ENCODE data around the gene TMEM271. TPM values are rescaled to one million over a fixed set of nuclear protein-coding genes. Genes with fewer than 3 reads are reported as not detected.

The TMEM271 gene
- total RNA-seq, 6 experiments from 2014 or later: not detected

DNA sequence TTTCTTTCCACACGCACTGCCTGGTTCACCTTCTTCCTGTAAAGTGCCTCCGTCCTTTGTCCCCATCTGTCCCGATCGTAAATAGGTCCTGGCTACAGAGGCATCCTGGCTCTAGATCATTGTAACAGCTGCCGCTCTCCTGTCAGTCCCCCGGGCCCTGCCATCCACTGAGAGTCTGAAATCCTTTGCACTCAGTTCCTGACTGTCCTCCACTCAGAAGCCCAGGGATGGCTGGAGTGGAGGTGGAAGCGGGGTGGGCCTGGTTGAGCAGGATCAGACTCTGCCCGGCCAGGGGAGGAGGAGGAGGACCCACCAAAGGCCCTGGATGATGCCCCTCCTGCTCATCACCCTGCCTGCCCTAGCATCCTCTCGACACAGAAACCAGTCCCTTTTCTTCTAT, 47.3 kb downstream of the TMEM271 start:
- DNase-seq: no peak
- H3K36me3 Mint-ChIP-seq (ENCODE audit: low read depth): peaks cover 64% of the 10 kb centered on the region
- peaks cover 7% of the 10 kb centered on the region for H3K9me3 Mint-ChIP-seq
- H3K4me1 Mint-ChIP-seq (ENCODE audit: low read depth): no peaks in the 10 kb centered on the region
- no peak overlapping the region for H3K4me3 Mint-ChIP-seq
- no peaks in the 10 kb centered on the region; the same call in 1 of the 2 replicates for H3K27me3 Mint-ChIP-seq (ENCODE audit: insufficient read depth)
- H3K27ac Mint-ChIP-seq: no peak overlapping the region
- TF ChIP-seq, protein P1, sequence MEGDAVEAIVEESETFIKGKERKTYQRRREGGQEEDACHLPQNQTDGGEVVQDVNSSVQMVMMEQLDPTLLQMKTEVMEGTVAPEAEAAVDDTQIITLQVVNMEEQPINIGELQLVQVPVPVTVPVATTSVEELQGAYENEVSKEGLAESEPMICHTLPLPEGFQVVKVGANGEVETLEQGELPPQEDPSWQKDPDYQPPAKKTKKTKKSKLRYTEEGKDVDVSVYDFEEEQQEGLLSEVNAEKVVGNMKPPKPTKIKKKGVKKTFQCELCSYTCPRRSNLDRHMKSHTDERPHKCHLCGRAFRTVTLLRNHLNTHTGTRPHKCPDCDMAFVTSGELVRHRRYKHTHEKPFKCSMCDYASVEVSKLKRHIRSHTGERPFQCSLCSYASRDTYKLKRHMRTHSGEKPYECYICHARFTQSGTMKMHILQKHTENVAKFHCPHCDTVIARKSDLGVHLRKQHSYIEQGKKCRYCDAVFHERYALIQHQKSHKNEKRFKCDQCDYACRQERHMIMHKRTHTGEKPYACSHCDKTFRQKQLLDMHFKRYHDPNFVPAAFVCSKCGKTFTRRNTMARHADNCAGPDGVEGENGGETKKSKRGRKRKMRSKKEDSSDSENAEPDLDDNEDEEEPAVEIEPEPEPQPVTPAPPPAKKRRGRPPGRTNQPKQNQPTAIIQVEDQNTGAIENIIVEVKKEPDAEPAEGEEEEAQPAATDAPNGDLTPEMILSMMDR (IDR thresholded peaks at IDR 0.05): no peak

DNA sequence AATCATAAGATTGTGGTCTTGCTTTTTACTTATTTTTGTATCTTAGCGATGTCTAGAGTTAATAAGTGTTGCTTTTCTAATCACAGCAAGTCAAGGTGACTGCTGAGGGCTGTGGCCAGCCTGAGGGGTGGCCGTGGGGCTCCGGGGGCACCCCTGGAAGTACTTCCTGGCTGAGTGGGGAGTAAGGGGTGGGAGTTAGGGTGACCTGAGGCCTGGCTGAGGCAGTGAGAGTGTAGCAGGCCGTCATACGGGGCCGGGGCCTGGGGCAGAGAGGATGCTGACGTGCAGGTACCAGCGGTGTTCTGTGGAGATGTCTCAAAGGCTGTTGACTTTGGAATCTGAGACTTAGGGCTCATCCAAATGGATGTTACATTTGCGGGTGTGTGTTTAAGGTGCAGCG, 47.8 kb downstream of the TMEM271 start:
- peaks cover 68% of the 10 kb centered on the region for H3K36me3 Mint-ChIP-seq (ENCODE audit: low read depth)
- TF ChIP-seq, protein P1 (IDR thresholded peaks at IDR 0.05): no peak

DNA sequence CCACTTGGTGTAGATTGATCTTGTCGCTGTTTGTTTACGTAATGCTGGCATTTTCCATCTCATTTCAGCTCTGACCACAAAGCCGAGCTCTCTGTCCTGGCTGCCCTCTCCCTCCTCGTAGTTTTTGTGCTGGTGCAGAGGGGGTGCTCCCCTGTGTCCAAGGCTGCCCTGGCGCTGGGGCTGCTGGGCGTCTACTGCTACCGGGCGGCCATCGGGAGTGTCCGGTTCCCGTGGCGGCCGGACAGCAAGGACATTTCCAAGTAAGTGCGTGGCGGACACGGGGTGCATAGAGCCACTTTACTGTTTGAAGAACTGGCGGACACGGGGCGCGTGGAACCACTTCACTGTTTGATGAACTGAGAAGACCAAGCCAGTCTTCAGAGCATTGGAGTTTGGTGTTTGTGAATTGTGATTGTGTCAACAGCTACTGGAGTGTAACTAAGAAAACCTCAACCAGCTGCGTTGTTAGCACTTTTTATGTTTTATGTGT, 49.1 kb downstream of the TMEM271 start:
- TF ChIP-seq, protein P1 (IDR thresholded peaks at IDR 0.05): no peak
- Mint-ChIP-seq H3K4me3 (no peak overlapping the region), H3K27ac (no peak overlapping the region), H3K4me1 (ENCODE audit: low read depth) (no peaks in the 10 kb centered on the region), H3K9me3 (no peaks in the 10 kb centered on the region), H3K36me3 (ENCODE audit: low read depth) (peaks cover 67% of the 10 kb centered on the region), H3K27me3 (ENCODE audit: insufficient read depth) (no peaks in the 10 kb centered on the region)
- no peak for DNase-seq

More for the DNA sequence above, 47.8 kb downstream of the TMEM271 start:
- H3K27me3 Mint-ChIP-seq (ENCODE audit: insufficient read depth): no peaks in the 10 kb centered on the region; the same call in 1 of the 2 replicates
- no peak overlapping the region for H3K4me3 Mint-ChIP-seq
- H3K9me3 Mint-ChIP-seq: peaks cover 7% of the 10 kb centered on the region
- DNase-seq: no peak
- H3K27ac Mint-ChIP-seq: no peak overlapping the region
- H3K4me1 Mint-ChIP-seq (ENCODE audit: low read depth): no peaks in the 10 kb centered on the region

DNA sequence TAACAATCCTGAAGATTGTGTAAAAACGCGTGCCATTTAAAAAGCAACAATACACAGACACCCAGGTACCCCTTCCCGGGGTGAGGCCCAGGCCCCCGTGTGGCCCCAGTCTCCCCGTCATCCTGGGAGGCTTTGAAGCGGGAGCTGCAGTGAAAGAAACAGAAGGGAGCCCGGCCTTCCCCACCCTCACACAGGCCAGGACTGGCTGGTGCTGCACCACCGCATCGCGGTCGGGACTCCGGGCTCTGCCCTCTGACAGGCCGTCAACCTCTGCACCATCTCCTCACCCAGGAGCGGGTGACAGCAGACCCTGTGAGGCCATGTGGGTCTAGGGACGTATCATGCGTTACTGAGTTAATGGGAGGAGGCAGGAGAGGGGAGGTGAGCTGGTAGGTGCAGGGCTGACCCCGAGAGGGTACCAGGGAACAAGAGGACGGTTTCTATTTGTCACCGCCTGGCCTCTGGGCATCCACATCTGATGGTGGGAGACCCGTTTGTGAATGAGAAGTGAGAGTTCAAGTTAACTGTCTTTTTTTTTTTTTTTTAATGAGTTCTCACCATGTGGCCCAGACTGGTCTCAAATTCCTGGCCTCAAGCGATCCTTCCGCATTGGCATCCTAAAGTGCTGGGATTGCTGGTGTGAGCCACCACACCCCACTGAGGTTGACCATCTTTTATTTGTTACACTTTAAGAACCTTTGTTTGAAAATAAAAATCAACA, 49.7 kb downstream of the TMEM271 start:
- H3K9me3 Mint-ChIP-seq: no peaks in the 10 kb centered on the region
- peaks cover 65% of the 10 kb centered on the region for H3K36me3 Mint-ChIP-seq (ENCODE audit: low read depth)
- H3K27me3 Mint-ChIP-seq (ENCODE audit: insufficient read depth): no peaks in the 10 kb centered on the region
- TF ChIP-seq, protein P1 (IDR thresholded peaks at IDR 0.05): no peak
- no peak overlapping the region for H3K4me3 Mint-ChIP-seq
- no peaks in the 10 kb centered on the region for H3K4me1 Mint-ChIP-seq (ENCODE audit: low read depth)
- H3K27ac Mint-ChIP-seq: no peak overlapping the region
- DNase-seq: no peak

DNA sequence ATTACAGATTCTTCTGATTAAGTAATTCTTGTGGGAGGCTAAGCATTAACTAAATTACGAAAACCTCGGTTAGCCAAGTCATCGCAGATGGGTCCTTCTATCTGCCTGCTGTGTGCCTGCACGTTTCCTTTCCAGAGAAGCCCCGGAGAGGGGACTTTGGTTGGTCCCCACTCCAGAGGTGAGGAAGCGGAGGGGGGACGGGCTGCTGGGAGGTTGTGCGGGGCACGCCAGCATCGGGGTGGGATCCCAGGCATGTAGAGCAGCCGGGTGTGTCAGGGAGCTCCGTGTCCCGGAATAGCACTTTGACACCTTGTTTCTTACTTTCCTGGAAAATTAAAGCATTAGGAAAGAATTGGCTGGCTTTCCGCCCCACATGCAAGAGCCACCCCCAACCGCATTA, 50.4 kb downstream of the TMEM271 start:
- Mint-ChIP-seq H3K4me1 (ENCODE audit: low read depth) (no peaks in the 10 kb centered on the region), H3K36me3 (ENCODE audit: low read depth) (peaks cover 59% of the 10 kb centered on the region)
- TF ChIP-seq, protein P1 (IDR thresholded peaks at IDR 0.05): no peak

More for the DNA sequence above, 50.4 kb downstream of the TMEM271 start:
- Mint-ChIP-seq H3K27me3 (ENCODE audit: insufficient read depth) (0 out of 2 replicates have a peak, but pooled peaks cover under 1% of the 10 kb centered on the region), H3K27ac (no peak overlapping the region), H3K4me3 (no peak overlapping the region), H3K9me3 (no peaks in the 10 kb centered on the region)
- no peak for DNase-seq

All from HFFc6 (cell line).